Activated T-helper 1 cell treated with anti-CD3 and anti-CD28 coated beads, Interleukin-12 subunit alpha, Interleukin-12 subunit beta, Interleukin-2, Interleukin-4 antibody, amounts not matched to agents 30 ng/mL and 10 ng/mL and 1 ng/mL, durations not matched to agents 14 hours and 24 hours and 36 hours (primary cell): ENCODE data around the gene CCL7. TPM values are rescaled to one million over a fixed set of nuclear protein-coding genes. Genes with fewer than 3 reads are reported as not detected.

Experiments
- DNase-seq: peaks from one replicate; pipeline ENCODE4 v3.0.0; 2021; ENCODE audit warnings: low spot score
- H3K27ac Mint-ChIP-seq: one replicate; pipeline ENCODE4 v1.8.0; 2021; ENCODE audit warnings: mild to moderate bottlenecking, mixed read lengths
- H3K27me3 Mint-ChIP-seq: one replicate; pipeline ENCODE4 v1.8.0; 2022; ENCODE audit warnings: mild to moderate bottlenecking, moderate library complexity, mixed read lengths; ENCODE audit not compliant: insufficient read depth
- H3K36me3 Mint-ChIP-seq: one replicate; pipeline ENCODE4 v1.8.0; 2021; ENCODE audit warnings: low read depth, mixed read lengths
- H3K4me1 Mint-ChIP-seq: one replicate; pipeline ENCODE4 v1.8.0; 2021; ENCODE audit warnings: low read depth, mixed read lengths
- H3K4me3 Mint-ChIP-seq: one replicate; pipeline ENCODE4 v1.8.0; 2021; ENCODE audit warnings: mild to moderate bottlenecking, moderate library complexity, mixed read lengths
- H3K9me3 Mint-ChIP-seq: one replicate; pipeline ENCODE4 v1.8.0; 2021; ENCODE audit warnings: mixed read lengths
- intact Hi-C: fragments of 100-400 bp; cut with micrococcal nuclease; formaldehyde crosslinking; loops from one replicate; pipeline ENCODE4 v1.15.1; 2024
- total RNA-seq: library from RNA; stranded (reverse); gene quantifications from 2 replicates; pipeline ENCODE4 v1.2.3, GENCODE V29; 2022

Gene CCL7
- total RNA-seq, 1 donor from 2014 or later, result not detected

- H3K9me3 Mint-ChIP-seq, result no peaks in the 10 kb centered on the region
- no peak for DNase-seq
- no peak overlapping the region for H3K4me3 Mint-ChIP-seq
- intact Hi-C loops, result no loop called here
- H3K4me1 Mint-ChIP-seq, result no peaks in the 10 kb centered on the region
- no peaks in the 10 kb centered on the region for H3K36me3 Mint-ChIP-seq
- H3K27me3 Mint-ChIP-seq, result peaks cover 9% of the 10 kb centered on the region
- no peak overlapping the region for H3K27ac Mint-ChIP-seq
These were observed 33.6 kb upstream of the CCL7 start for GRCh38 chr17:34236281-34236892.

GRCh38 chr17:34237458-34237857 is 32.6 kb upstream of the CCL7 start:
- Mint-ChIP-seq H3K9me3 (no peaks in the 10 kb centered on the region), H3K4me3 (no peak overlapping the region), H3K27me3 (peaks cover 8% of the 10 kb centered on the region), H3K36me3 (no peaks in the 10 kb centered on the region), H3K27ac (no peak overlapping the region), H3K4me1 (no peaks in the 10 kb centered on the region)
- DNase-seq, result no peak
- intact Hi-C loops, result no loop called here

GRCh38 chr17:34241062-34241461 is 29.0 kb upstream of the CCL7 start:
- intact Hi-C loops, result no loop called here
- no peak for DNase-seq
- H3K36me3 Mint-ChIP-seq, result no peaks in the 10 kb centered on the region
- H3K9me3 Mint-ChIP-seq, result no peaks in the 10 kb centered on the region
- no peak overlapping the region for H3K27ac Mint-ChIP-seq
- no peaks in the 10 kb centered on the region for H3K4me1 Mint-ChIP-seq
- H3K27me3 Mint-ChIP-seq, result peaks cover 9% of the 10 kb centered on the region
- H3K4me3 Mint-ChIP-seq, result no peak overlapping the region

GRCh38 chr17:34242587-34243363 is 27.2 kb upstream of the CCL7 start:
- intact Hi-C loops, result no loop called here
- Mint-ChIP-seq H3K27ac (no peak overlapping the region), H3K9me3 (no peaks in the 10 kb centered on the region), H3K4me1 (no peaks in the 10 kb centered on the region), H3K27me3 (peaks cover 11% of the 10 kb centered on the region), H3K4me3 (no peak overlapping the region), H3K36me3 (no peaks in the 10 kb centered on the region)
- DNase-seq, result no peak

- no peak for DNase-seq
- H3K9me3 Mint-ChIP-seq, result no peaks in the 10 kb centered on the region
- H3K36me3 Mint-ChIP-seq, result no peaks in the 10 kb centered on the region
- H3K4me1 Mint-ChIP-seq, result no peaks in the 10 kb centered on the region
- intact Hi-C loops, result no loop called here
- H3K27me3 Mint-ChIP-seq, result peaks cover 14% of the 10 kb centered on the region
- H3K4me3 Mint-ChIP-seq, result no peak overlapping the region
- H3K27ac Mint-ChIP-seq, result no peak overlapping the region
These were observed 26.4 kb upstream of the CCL7 start for GRCh38 chr17:34243364-34244320.

GRCh38 chr17:34245351-34245905 is 24.6 kb upstream of the CCL7 start:
- DNase-seq, result no peak
- intact Hi-C loops, result no loop called here
- Mint-ChIP-seq H3K27me3 (peaks cover 9% of the 10 kb centered on the region), H3K36me3 (no peaks in the 10 kb centered on the region), H3K9me3 (no peaks in the 10 kb centered on the region), H3K27ac (no peak overlapping the region), H3K4me3 (no peak overlapping the region), H3K4me1 (no peaks in the 10 kb centered on the region)

- H3K27me3 Mint-ChIP-seq, result peaks cover 9% of the 10 kb centered on the region
- no peak for DNase-seq
- intact Hi-C loops, result no loop called here
- no peak overlapping the region for H3K4me3 Mint-ChIP-seq
- no peaks in the 10 kb centered on the region for H3K9me3 Mint-ChIP-seq
- no peaks in the 10 kb centered on the region for H3K36me3 Mint-ChIP-seq
- no peak overlapping the region for H3K27ac Mint-ChIP-seq
- no peaks in the 10 kb centered on the region for H3K4me1 Mint-ChIP-seq
These were observed 23.6 kb upstream of the CCL7 start for GRCh38 chr17:34246446-34246845.

- H3K9me3 Mint-ChIP-seq, result no peaks in the 10 kb centered on the region
- no peak for DNase-seq
- no peak overlapping the region for H3K4me3 Mint-ChIP-seq
- intact Hi-C loops, result no loop called here
- H3K27me3 Mint-ChIP-seq, result peaks cover 10% of the 10 kb centered on the region
- no peak overlapping the region for H3K27ac Mint-ChIP-seq
- H3K4me1 Mint-ChIP-seq, result no peaks in the 10 kb centered on the region
- H3K36me3 Mint-ChIP-seq, result no peaks in the 10 kb centered on the region
These were observed 23.1 kb upstream of the CCL7 start for GRCh38 chr17:34246881-34247280.

- Mint-ChIP-seq H3K27ac (no peak overlapping the region), H3K4me1 (peaks cover 5% of the 10 kb centered on the region), H3K9me3 (no peaks in the 10 kb centered on the region), H3K27me3 (peaks cover 18% of the 10 kb centered on the region), H3K36me3 (no peaks in the 10 kb centered on the region), H3K4me3 (no peak overlapping the region)
- no peak for DNase-seq
- intact Hi-C loops, result no loop called here
These were observed 21.5 kb upstream of the CCL7 start for GRCh38 chr17:34248511-34249024.

GRCh38 chr17:34249061-34249460 is 21.0 kb upstream of the CCL7 start:
- H3K27ac Mint-ChIP-seq, result no peak overlapping the region
- H3K36me3 Mint-ChIP-seq, result no peaks in the 10 kb centered on the region
- no peaks in the 10 kb centered on the region for H3K9me3 Mint-ChIP-seq
- no peak overlapping the region for H3K4me3 Mint-ChIP-seq
- intact Hi-C loops, result no loop called here
- H3K4me1 Mint-ChIP-seq, result peaks cover 5% of the 10 kb centered on the region
- no peak for DNase-seq
- H3K27me3 Mint-ChIP-seq, result peaks cover 18% of the 10 kb centered on the region

GRCh38 chr17:34249478-34249877 is 20.5 kb upstream of the CCL7 start:
- no peak for DNase-seq
- Mint-ChIP-seq H3K27ac (no peak overlapping the region), H3K36me3 (no peaks in the 10 kb centered on the region), H3K4me1 (peaks cover 5% of the 10 kb centered on the region), H3K4me3 (no peak overlapping the region), H3K27me3 (peaks cover 21% of the 10 kb centered on the region), H3K9me3 (no peaks in the 10 kb centered on the region)
- intact Hi-C loops, result no loop called here

- intact Hi-C loops, result no loop called here
These were observed 18.8 kb upstream of the CCL7 start for GRCh38 chr17:34251186-34251585.

More at GRCh38 chr17:34251186-34251585, 18.8 kb upstream of the CCL7 start:
- no peaks in the 10 kb centered on the region for H3K9me3 Mint-ChIP-seq
- peaks cover 36% of the 10 kb centered on the region for H3K27me3 Mint-ChIP-seq
- H3K4me3 Mint-ChIP-seq, result no peak overlapping the region
- no peak overlapping the region for H3K27ac Mint-ChIP-seq
- H3K4me1 Mint-ChIP-seq, result peaks cover 12% of the 10 kb centered on the region
- DNase-seq, result no peak
- no peaks in the 10 kb centered on the region for H3K36me3 Mint-ChIP-seq
